ENCODE measurements around the gene ZDHHC11B. TPM values are rescaled to one million over a fixed set of nuclear protein-coding genes. Genes with fewer than 3 reads are reported as not detected.
A peak's percentile ranks its signal among the peaks of the same experiment; 100 is the strongest.

ZDHHC11B gene
- total RNA-seq, 1 donor, result not detected

- peak; percentile 85 for DNase-seq (ENCODE audit: low read depth)
- no peak for TF ChIP-seq CTCF (IDR thresholded peaks at IDR 0.05; ENCODE audit: insufficient read depth, low read depth, low read length)
- H3K4me3 ChIP-seq (ENCODE audit: low read depth, low read length), result no peak overlapping the region
Measured at GRCh38 chr5:672329-673160, 112.0 kb downstream of the ZDHHC11B start.

- peak; percentile 95 for TF ChIP-seq CTCF (IDR thresholded peaks at IDR 0.05; ENCODE audit: insufficient read depth, low read depth, low read length)
- DNase-seq (ENCODE audit: low read depth), result peak; percentile 50
- H3K4me3 ChIP-seq (ENCODE audit: low read depth, low read length), result peak overlapping the region; percentile 47
Measured at GRCh38 chr5:671459-672328, 112.8 kb downstream of the ZDHHC11B start.

GRCh38 chr5:670396-671270 is 113.9 kb downstream of the ZDHHC11B start:
- TF ChIP-seq CTCF (IDR thresholded peaks at IDR 0.05; ENCODE audit: insufficient read depth, low read depth, low read length), result no peak
- no peak overlapping the region for H3K4me3 ChIP-seq (ENCODE audit: low read depth, low read length)
- no peak for DNase-seq (ENCODE audit: low read depth)

- TF ChIP-seq CTCF (IDR thresholded peaks at IDR 0.05; ENCODE audit: insufficient read depth, low read depth, low read length), result no peak
- no peak for DNase-seq (ENCODE audit: low read depth)
- no peak overlapping the region for H3K4me3 ChIP-seq (ENCODE audit: low read depth, low read length)
Measured at GRCh38 chr5:669842-670395, 114.6 kb downstream of the ZDHHC11B start.

GRCh38 chr5:669111-669841 is 115.3 kb downstream of the ZDHHC11B start:
- H3K4me3 ChIP-seq (ENCODE audit: low read depth, low read length), result no peak overlapping the region
- TF ChIP-seq CTCF (IDR thresholded peaks at IDR 0.05; ENCODE audit: insufficient read depth, low read depth, low read length), result peak; percentile 70
- peak; percentile 7 for DNase-seq (ENCODE audit: low read depth)

All from fibroblast of villous mesenchyme (primary cell).